Caki2 (cell line): Measurements from ENCODE around the gene BTF3. TPM values are rescaled to one million over a fixed set of nuclear protein-coding genes. Genes with fewer than 3 reads are reported as not detected.
A peak's percentile ranks its signal among the peaks of the same experiment; 100 is the strongest.
"Not testable (repeated sequence)": the region's sequence is repeated elsewhere in the genome, so short reads cannot be mapped to it uniquely, and the experiment has no call there.

Experiments
- DNase-seq: peaks from one replicate; pipeline ENCODE4 v3.0.0-alpha.2; 2015; ENCODE audit warnings: low read depth
- in situ Hi-C: cut with HindIII; loops from 2 replicates; pipeline ENCODE4 v1.10.0; 2016; ENCODE audit warnings: low sequenced_read_pairs, low pct_unique_long_range_greater_than_20kb, mixed read lengths
- total RNA-seq: library from RNA; depleted of rRNA; stranded (reverse); fragments of >200 nt; shearing (Covaris generic); gene quantifications from 2 replicates; pipeline ENCODE4 v1.2.3, GENCODE V29; 2014; ENCODE audit warnings: low replicate concordance; rRNA removed

The BTF3 gene
- 219 and 224 TPM in 2 replicates for total RNA-seq

GRCh38 chr5:73498057-73498992 lies at the start of gene BTF3:
BTF3 (plus strand) TSS chr5:73498442; CDS start chr5:73498668, 226 bp downstream.
- in situ Hi-C loops, result no loop called here
- DNase-seq, result peak; percentile 93

- DNase-seq, result peak; percentile 96
- in situ Hi-C loops, result no loop called here
Observed at GRCh38 chr5:73448463-73449136, 49.6 kb upstream of the BTF3 start, which contains the start of gene FOXD1. FOXD1 (minus strand) TSS chr5:73448777; CDS start chr5:73448362, 415 bp downstream.

DNA sequence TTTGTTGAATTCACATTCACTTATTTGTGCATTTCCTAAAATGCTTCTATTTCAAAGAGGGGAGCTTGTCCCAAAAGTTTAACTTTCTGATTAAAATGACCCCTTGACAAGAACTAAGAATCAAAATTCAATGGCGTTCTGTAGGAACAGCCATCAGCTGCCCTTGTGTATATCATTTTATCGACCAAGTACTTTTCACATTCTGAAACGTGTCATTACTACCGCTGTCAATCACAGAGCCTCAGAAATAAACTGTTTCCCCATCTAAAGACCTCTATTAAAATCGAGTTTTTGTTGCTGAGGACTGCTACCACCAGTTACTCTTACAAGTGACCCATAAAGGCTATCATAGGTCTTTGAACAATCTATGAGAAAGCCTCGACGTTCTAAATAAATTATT lies 48.1 kb upstream of the BTF3 start:
- no peak for DNase-seq
- in situ Hi-C loops, result no loop called here

GRCh38 chr5:73450672-73451223 lies 47.5 kb upstream of the BTF3 start:
- DNase-seq, result no peak
- in situ Hi-C loops, result no loop called here

- in situ Hi-C loops, result no loop called here
- peak; percentile 46 for DNase-seq
Observed at GRCh38 chr5:73451224-73452130, 46.8 kb upstream of the BTF3 start.

GRCh38 chr5:73452215-73452614 lies 46.0 kb upstream of the BTF3 start:
- in situ Hi-C loops, result no loop called here
- DNase-seq, result no peak

DNA sequence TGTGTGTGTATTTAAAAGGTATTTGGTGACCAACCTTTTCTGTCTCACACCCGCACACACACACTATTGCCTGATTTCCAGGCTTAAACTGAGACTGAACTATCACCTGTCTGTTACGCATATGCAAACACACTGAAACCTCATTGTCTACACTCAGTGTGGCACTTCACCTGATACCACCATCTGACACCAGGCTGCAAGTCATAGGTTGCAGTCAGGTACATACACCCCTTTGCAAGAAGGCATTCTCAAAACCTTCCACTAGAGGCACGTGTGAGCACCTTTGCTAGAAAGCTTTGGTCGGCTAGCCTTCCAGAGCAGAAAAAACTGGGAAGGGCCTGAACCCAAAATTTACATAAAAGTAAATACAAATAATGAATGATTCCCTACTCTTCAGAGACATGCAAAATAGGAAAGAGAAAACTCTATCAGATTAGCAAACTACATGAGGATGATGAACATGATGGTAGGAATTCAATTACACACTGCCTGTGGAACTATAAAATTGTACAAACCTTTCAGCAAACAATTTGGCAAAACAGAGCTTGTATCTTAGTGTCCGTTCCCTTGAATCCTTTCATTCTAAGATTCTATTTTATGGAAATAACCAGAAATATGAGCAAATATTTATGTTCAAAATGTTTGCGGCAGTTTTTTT lies 43.7 kb upstream of the BTF3 start:
- in situ Hi-C loops, result no loop called here
- peak; percentile 58 for DNase-seq

DNA sequence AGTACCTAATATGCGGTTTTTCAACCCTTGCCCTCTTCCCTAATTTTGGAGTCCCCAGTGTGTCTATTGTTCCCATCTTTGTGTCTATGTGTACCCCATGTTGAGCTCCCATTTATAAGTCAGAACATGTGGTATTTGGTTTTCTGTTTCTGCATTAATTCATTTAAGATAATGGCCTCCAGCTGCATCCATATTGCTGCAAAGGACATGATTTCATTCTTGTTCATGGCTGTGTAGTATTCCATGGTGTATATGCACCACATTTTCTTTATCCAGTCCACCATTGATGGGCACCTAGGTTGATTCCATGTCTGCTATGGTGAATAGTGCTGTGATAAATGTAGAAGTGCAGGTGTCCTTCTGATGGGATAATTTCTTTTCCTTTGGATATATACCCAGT lies 41.8 kb upstream of the BTF3 start:
- in situ Hi-C loops, DNase-seq: not testable (repeated sequence)

DNA sequence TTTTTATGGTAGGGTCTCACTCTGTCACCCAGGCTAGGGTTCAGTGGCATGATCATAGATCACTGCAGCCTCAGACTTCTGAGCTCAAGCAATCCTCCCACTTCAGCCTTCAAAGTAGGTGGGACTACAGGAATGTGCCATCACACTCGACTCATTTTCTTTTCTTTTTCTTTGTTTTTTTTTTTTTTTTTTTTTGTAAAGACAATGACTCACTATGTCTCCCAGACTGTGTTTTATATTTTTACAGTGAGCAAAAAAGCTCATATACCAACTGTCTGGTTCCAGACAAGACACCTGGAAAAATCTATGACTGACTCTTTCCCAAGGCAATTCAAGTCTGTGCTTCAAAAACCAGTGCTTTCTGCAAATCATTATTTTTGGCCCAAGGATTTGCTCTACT lies 38.9 kb upstream of the BTF3 start:
- in situ Hi-C loops, result no loop called here
- DNase-seq, result peak; percentile 60

- in situ Hi-C loops, result no loop called here
- no peak for DNase-seq
Observed at GRCh38 chr5:73460133-73460532, 38.1 kb upstream of the BTF3 start.

DNA sequence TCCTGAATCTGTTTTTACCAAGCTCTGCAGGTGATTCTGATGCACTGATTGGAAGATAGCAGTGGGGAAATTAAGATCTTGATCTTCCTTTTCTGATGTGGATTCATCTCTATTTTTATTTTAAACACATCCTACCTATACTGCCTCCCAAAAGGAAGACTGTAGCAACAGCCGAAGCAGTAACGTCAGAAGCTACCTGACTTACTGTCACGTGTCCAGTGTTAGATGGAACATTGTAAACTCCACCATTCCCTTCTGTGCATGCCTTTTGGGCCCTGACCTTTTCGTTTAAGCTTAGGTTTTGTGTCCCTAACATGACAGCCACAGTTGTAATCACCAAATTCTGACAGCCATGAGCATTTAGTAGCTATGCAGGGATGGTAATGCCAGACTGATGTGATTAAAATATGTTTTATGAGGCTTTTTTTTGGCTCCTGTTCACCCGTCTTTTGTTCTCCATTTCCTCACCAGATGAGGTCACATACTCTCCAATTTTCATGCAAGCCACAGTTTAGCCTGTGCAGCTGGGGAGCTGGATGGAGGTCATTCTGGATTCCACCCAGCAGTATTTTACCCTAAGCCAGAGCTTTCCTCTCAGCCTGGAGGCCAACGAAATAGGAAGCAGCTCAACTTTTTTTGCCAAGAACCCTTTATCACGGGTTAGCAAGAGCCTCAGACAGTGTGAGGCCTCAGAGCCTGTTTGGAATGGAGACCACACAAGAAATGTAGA lies 34.1 kb upstream of the BTF3 start:
- DNase-seq, result no peak
- in situ Hi-C loops, result no loop called here

GRCh38 chr5:73468638-73469037 lies 29.6 kb upstream of the BTF3 start:
- in situ Hi-C loops, DNase-seq: not testable (repeated sequence)

DNA sequence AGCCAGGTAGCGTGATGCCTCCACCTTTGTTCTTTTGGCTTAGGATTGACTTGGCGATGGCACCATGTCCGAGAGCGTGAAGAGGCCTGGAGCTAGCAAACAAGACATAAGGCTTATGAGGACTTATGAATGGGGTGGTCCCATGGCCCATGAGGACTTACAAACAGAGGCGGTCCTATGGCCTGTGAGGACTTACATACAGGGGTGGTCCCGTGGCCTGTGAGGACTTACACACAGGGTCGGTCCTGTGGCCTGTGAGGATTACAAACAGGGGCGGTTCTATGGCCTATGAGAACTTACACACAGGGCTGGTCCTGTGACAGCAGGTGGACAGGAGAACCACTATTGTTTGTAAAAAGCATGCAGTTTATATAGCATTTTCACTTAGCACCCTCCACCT lies 28.4 kb upstream of the BTF3 start:
- DNase-seq, result no peak
- in situ Hi-C loops, result no loop called here

DNA sequence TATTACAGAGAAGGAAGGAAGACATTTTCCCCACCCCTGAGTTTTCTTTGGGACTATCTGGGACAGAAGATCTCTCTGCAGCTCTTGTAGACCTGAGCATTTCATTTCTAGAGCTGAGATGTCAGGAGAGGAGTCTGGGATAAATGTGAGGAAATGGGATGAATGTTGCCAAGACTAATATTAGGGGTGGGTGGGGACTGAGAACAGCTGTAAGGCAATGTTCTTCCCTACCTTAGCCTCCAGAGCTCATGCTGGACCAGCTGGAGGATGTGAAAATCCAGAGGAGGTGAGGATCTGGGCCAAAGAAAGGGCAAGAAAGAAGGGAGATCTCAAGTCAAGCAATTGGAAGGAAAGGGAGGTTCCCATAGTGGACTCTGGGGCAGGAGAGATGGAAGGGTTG lies 26.6 kb upstream of the BTF3 start:
- in situ Hi-C loops, result no loop called here
- no peak for DNase-seq

DNA sequence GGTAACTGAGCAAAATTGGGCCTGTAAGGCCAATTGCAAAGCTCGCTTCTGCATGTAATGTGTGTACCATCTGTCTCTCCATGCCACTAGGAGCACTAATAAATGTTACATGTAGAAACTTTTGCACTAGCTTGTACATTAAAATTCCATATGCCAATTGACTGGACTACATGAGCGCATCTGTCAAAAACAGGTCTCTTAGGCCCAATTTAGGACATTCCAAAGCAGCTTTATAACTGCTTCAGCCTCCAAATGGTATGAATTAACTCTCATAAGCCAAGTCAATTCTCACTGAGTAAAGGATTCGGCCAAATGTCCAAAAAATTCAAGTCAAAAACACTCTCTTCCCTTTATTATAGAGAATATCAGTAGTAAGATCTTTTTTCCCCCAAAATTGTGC lies 26.1 kb upstream of the BTF3 start:
- DNase-seq, result no peak
- in situ Hi-C loops, result no loop called here

GRCh38 chr5:73480500-73480899 lies 17.7 kb upstream of the BTF3 start:
- in situ Hi-C loops, result no loop called here
- DNase-seq, result no peak
